K562 (cell line): Measurements from ENCODE around the gene PHF10. TPM values are rescaled to one million over a fixed set of nuclear protein-coding genes. Genes with fewer than 3 reads are reported as not detected.
A peak's percentile ranks its signal among the peaks of the same experiment; 100 is the strongest.

Experiments used
- HDAC1 ChIP-seq, 2 experiments: fragments of 450-650 bp; IDR thresholded peaks; 2 replicates each; pipeline ENCODE4 v1.6.1; 2016 to 2017; ENCODE audit warnings: inconsistent platforms in 1 of 2, mild to moderate bottlenecking in 1 of 2, moderate library complexity in 1 of 2
- MYC ChIP-seq, 2 experiments: fragments of 250-450 bp in 1 of 2; sonication (Bioruptor Pico) in 1 of 2; IDR thresholded peaks; 2 replicates each; pipeline versions ENCODE4 v1.5.1 to v1.6.1; 2012 to 2021; ENCODE audit warnings: low read depth in 2 of 2, borderline replicate concordance in 1 of 2, improper control_type of control experiment in 1 of 2, low read length in 1 of 2, mild to moderate bottlenecking in 1 of 2, moderate library complexity in 1 of 2
- POLR2A ChIP-seq: fragments of 450-650 bp; conservative IDR thresholded peaks from 2 replicates; pipeline ENCODE4 v1.6.1; 2016
- SMARCA4 ChIP-seq: fragments of 450-650 bp; IDR thresholded peaks from 2 replicates; pipeline ENCODE4 v1.6.1; 2016
- ZNF589 ChIP-seq: fragments of 200-800 bp; sonication (Bioruptor generic); IDR thresholded peaks from 2 replicates; pipeline ENCODE4 v1.6.1; 2016; ENCODE audit warnings: low read depth, missing genetic modification characterization, missing compliant biosample characterization
- polyA plus RNA-seq, 8 experiments: library from polyadenylated mRNA; depleted of rRNA in 4 of 8; stranded (reverse) in 5 of 8; unstranded in 3 of 8; fragments of >200 nt; fragmentation: Nextera tagmentation in 2 of 8; fragmentation: Illumina TruSeq in 1 of 8; extraction: Ambion mirVana in 2 of 8; extraction: Trizol in 1 of 8; gene quantifications; 2 replicates each; pipeline versions ENCODE4 v1.2.1 to v1.2.3, GENCODE V29; 2011 to 2014; ENCODE audit warnings: inconsistent platforms in 1 of 8, missing spikeins in 1 of 8
- total RNA-seq, 7 experiments: library from RNA; depleted of rRNA in 6 of 7; stranded (reverse); fragments of >200 nt in 6 of 7; fragmentation: Illumina TruSeq in 2 of 7; extraction: Trizol in 2 of 7; gene quantifications; 2 replicates each; pipeline versions ENCODE4 v1.2.1 to v1.2.3, GENCODE V29; 2011 to 2021; ENCODE audit warnings: low replicate concordance in 1 of 7
- TF ChIP-seq, protein P1 (sequence below): fragments of 450-650 bp; formaldehyde crosslinking; IDR thresholded peaks from 2 replicates; pipeline ENCODE4 v1.4.0; 2020; ENCODE audit warnings: mild to moderate bottlenecking
- TF ChIP-seq, protein P2 (sequence below): sonication (generic); formaldehyde crosslinking; IDR thresholded peaks from 2 replicates; pipeline ENCODE4 v1.8.0; 2023; ENCODE audit warnings: mild to moderate bottlenecking, missing genetic modification reagents
- TF ChIP-seq, protein P3 (sequence below): sonication (generic); formaldehyde crosslinking; IDR thresholded peaks from 2 replicates; pipeline ENCODE4 v1.8.1; 2023; ENCODE audit warnings: mild to moderate bottlenecking, missing genetic modification reagents
- TF ChIP-seq, protein P4 (sequence below): fragments of 200-800 bp; sonication (Bioruptor generic); IDR thresholded peaks from 2 replicates; pipeline ENCODE4 v1.6.1; 2017; ENCODE audit warnings: missing genetic modification characterization, missing compliant biosample characterization

Gene PHF10
- total and polyA plus RNA-seq, 9 of the 15 experiments (the other 6 are each of a cell fraction or from before 2014, with no cell fraction given), result 23.9 to 88.9 (median 46.0) TPM

DNA sequence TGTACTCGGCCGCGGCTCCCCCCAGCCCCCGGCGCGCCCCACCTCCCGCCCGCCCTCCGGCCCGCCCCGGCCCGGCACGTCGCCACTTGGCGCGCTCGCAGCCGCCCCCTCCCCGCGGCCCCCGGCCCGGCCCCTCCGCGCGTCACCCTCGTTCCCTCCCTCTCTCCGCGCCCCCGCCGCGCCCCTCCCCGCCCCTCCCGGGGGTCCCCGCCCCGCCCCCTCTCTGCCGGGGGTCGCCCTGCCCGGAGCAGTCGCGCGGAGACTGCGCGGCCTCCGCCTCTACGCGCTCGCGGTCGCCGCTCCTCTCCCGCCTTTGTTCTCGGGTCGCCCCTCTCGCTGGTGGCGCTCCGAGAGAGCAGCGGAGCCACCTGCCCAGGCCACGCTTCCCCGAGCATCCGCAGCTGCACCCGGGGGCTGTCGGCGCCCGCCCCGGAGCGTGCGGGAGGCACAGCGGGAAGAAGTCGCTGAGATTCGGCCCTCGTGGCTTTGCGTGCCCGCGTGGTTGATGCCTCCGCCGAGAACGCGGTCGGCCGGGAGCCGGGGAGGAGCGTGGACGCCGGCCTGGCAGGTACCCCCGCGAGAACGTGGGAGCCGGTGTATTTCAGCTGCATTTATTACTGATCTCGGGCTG is at the start of gene PHF10 (continued):
- TF ChIP-seq, protein P1, sequence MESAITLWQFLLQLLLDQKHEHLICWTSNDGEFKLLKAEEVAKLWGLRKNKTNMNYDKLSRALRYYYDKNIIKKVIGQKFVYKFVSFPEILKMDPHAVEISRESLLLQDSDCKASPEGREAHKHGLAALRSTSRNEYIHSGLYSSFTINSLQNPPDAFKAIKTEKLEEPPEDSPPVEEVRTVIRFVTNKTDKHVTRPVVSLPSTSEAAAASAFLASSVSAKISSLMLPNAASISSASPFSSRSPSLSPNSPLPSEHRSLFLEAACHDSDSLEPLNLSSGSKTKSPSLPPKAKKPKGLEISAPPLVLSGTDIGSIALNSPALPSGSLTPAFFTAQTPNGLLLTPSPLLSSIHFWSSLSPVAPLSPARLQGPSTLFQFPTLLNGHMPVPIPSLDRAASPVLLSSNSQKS (CRISPR knock-in tag), result no peak
- TF ChIP-seq SMARCA4 (no peak), POLR2A (peak; percentile 72; the same call in 1 of the 2 replicates), ZNF589 (0 out of 2 replicates have a peak, but pooled peaks have one; percentile 16), MYC (IDR thresholded peaks at IDR 0.05; ENCODE audit: low read depth, low read length) (peak; percentile 82), MYC (CRISPR knock-in tag; IDR thresholded peaks at IDR 0.05; ENCODE audit: borderline replicate concordance, low read depth) (no peak), HDAC1 (IDR thresholded peaks at IDR 0.05) (peak in 1 of 2 experiments; percentile 68; a peak in 2 of 4 replicates)
- TF ChIP-seq, protein P2, sequence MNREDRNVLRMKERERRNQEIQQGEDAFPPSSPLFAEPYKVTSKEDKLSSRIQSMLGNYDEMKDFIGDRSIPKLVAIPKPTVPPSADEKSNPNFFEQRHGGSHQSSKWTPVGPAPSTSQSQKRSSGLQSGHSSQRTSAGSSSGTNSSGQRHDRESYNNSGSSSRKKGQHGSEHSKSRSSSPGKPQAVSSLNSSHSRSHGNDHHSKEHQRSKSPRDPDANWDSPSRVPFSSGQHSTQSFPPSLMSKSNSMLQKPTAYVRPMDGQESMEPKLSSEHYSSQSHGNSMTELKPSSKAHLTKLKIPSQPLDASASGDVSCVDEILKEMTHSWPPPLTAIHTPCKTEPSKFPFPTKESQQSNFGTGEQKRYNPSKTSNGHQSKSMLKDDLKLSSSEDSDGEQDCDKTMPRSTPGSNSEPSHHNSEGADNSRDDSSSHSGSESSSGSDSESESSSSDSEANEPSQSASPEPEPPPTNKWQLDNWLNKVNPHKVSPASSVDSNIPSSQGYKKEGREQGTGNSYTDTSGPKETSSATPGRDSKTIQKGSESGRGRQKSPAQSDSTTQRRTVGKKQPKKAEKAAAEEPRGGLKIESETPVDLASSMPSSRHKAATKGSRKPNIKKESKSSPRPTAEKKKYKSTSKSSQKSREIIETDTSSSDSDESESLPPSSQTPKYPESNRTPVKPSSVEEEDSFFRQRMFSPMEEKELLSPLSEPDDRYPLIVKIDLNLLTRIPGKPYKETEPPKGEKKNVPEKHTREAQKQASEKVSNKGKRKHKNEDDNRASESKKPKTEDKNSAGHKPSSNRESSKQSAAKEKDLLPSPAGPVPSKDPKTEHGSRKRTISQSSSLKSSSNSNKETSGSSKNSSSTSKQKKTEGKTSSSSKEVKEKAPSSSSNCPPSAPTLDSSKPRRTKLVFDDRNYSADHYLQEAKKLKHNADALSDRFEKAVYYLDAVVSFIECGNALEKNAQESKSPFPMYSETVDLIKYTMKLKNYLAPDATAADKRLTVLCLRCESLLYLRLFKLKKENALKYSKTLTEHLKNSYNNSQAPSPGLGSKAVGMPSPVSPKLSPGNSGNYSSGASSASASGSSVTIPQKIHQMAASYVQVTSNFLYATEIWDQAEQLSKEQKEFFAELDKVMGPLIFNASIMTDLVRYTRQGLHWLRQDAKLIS (CRISPR knock-in tag), result peak; percentile 93
- TF ChIP-seq, protein P3, sequence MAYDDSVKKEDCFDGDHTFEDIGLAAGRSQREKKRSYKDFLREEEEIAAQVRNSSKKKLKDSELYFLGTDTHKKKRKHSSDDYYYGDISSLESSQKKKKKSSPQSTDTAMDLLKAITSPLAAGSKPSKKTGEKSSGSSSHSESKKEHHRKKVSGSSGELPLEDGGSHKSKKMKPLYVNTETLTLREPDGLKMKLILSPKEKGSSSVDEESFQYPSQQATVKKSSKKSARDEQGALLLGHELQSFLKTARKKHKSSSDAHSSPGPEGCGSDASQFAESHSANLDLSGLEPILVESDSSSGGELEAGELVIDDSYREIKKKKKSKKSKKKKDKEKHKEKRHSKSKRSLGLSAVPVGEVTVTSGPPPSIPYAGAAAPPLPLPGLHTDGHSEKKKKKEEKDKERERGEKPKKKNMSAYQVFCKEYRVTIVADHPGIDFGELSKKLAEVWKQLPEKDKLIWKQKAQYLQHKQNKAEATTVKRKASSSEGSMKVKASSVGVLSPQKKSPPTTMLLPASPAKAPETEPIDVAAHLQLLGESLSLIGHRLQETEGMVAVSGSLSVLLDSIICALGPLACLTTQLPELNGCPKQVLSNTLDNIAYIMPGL (CRISPR knock-in tag), result peak; percentile 75; the same call in 1 of the 2 replicates
- TF ChIP-seq, protein P4, sequence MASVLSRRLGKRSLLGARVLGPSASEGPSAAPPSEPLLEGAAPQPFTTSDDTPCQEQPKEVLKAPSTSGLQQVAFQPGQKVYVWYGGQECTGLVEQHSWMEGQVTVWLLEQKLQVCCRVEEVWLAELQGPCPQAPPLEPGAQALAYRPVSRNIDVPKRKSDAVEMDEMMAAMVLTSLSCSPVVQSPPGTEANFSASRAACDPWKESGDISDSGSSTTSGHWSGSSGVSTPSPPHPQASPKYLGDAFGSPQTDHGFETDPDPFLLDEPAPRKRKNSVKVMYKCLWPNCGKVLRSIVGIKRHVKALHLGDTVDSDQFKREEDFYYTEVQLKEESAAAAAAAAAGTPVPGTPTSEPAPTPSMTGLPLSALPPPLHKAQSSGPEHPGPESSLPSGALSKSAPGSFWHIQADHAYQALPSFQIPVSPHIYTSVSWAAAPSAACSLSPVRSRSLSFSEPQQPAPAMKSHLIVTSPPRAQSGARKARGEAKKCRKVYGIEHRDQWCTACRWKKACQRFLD (CRISPR knock-in tag), result peak; percentile 35; the same call in 1 of the 2 replicates
